ENCODE results near the gene DNAJB13.
A peak's percentile ranks its signal among the peaks of the same experiment; 100 is the strongest.

The DNAJB13 gene

GRCh38 chr11:73965076-73965763, 14.4 kb downstream of the DNAJB13 start:
- H3K27me3 ChIP-seq (ENCODE audit: control insufficient read depth in 2 of 2, insufficient read depth in 2 of 2, low read length in 2 of 2): peaks cover 0 to 2% of the 10 kb centered on the region in 2 donors
- no peak overlapping the region for H3K9ac ChIP-seq (ENCODE audit: low read depth in 1 of 2, low read length in 2 of 2)
- no peaks in the 10 kb centered on the region for H3K36me3 ChIP-seq (ENCODE audit: control insufficient read depth in 2 of 2, insufficient read depth in 2 of 2, low read length in 2 of 2)
- H3K27ac ChIP-seq (ENCODE audit: low read depth in 2 of 2, low read length in 2 of 2): no peak overlapping the region
- H3K9me3 ChIP-seq (ENCODE audit: control insufficient read depth in 2 of 2, low read length in 2 of 2): no peaks in the 10 kb centered on the region
- peaks cover 0 to 3% of the 10 kb centered on the region in 2 donors for H3K4me1 ChIP-seq (ENCODE audit: control insufficient read depth in 2 of 2, insufficient read depth in 2 of 2, low read length in 2 of 2)
- H3K4me3 ChIP-seq (ENCODE audit: low read length in 2 of 2): no peak overlapping the region

- Histone ChIP-seq H3K9ac (ENCODE audit: low read depth in 1 of 2, low read length in 2 of 2) (no peak overlapping the region), H3K27ac (ENCODE audit: low read depth in 2 of 2, low read length in 2 of 2) (no peak overlapping the region), H3K27me3 (ENCODE audit: control insufficient read depth in 2 of 2, insufficient read depth in 2 of 2, low read length in 2 of 2) (peaks cover 0 to 2% of the 10 kb centered on the region in 2 donors), H3K4me1 (ENCODE audit: control insufficient read depth in 2 of 2, insufficient read depth in 2 of 2, low read length in 2 of 2) (peaks cover 0 to 3% of the 10 kb centered on the region in 2 donors), H3K36me3 (ENCODE audit: control insufficient read depth in 2 of 2, insufficient read depth in 2 of 2, low read length in 2 of 2) (no peaks in the 10 kb centered on the region), H3K9me3 (ENCODE audit: control insufficient read depth in 2 of 2, low read length in 2 of 2) (no peaks in the 10 kb centered on the region), H3K4me3 (ENCODE audit: low read length in 2 of 2) (no peak overlapping the region)
Observed at GRCh38 chr11:73965764-73966121, 14.9 kb downstream of the DNAJB13 start.

GRCh38 chr11:73968356-73968966, 17.6 kb downstream of the DNAJB13 start:
- no peaks in the 10 kb centered on the region for H3K9me3 ChIP-seq (ENCODE audit: control insufficient read depth in 2 of 2, low read length in 2 of 2)
- H3K4me1 ChIP-seq (ENCODE audit: control insufficient read depth in 2 of 2, insufficient read depth in 2 of 2, low read length in 2 of 2): peaks cover 8 to 12% of the 10 kb centered on the region in 2 donors
- H3K4me3 ChIP-seq (ENCODE audit: low read length in 2 of 2): no peak overlapping the region
- H3K27me3 ChIP-seq (ENCODE audit: control insufficient read depth in 2 of 2, insufficient read depth in 2 of 2, low read length in 2 of 2): peaks cover 0 to 2% of the 10 kb centered on the region in 2 donors
- H3K27ac ChIP-seq (ENCODE audit: low read depth in 2 of 2, low read length in 2 of 2): no peak overlapping the region
- H3K36me3 ChIP-seq (ENCODE audit: control insufficient read depth in 2 of 2, insufficient read depth in 2 of 2, low read length in 2 of 2): no peaks in the 10 kb centered on the region
- H3K9ac ChIP-seq (ENCODE audit: low read depth in 1 of 2, low read length in 2 of 2): no peak overlapping the region

GRCh38 chr11:73969091-73969490, 18.3 kb downstream of the DNAJB13 start:
- Histone ChIP-seq H3K4me3 (ENCODE audit: low read length in 2 of 2) (no peak overlapping the region), H3K9me3 (ENCODE audit: control insufficient read depth in 2 of 2, low read length in 2 of 2) (no peaks in the 10 kb centered on the region), H3K27ac (ENCODE audit: low read depth in 2 of 2, low read length in 2 of 2) (no peak overlapping the region), H3K4me1 (ENCODE audit: control insufficient read depth in 2 of 2, insufficient read depth in 2 of 2, low read length in 2 of 2) (peaks cover 13 to 17% of the 10 kb centered on the region in 2 donors), H3K9ac (ENCODE audit: low read depth in 1 of 2, low read length in 2 of 2) (no peak overlapping the region), H3K27me3 (ENCODE audit: control insufficient read depth in 2 of 2, insufficient read depth in 2 of 2, low read length in 2 of 2) (no peaks in the 10 kb centered on the region), H3K36me3 (ENCODE audit: control insufficient read depth in 2 of 2, insufficient read depth in 2 of 2, low read length in 2 of 2) (no peaks in the 10 kb centered on the region)

GRCh38 chr11:73969991-73970800, 19.4 kb downstream of the DNAJB13 start:
- Histone ChIP-seq H3K36me3 (ENCODE audit: control insufficient read depth in 2 of 2, insufficient read depth in 2 of 2, low read length in 2 of 2) (peaks cover 3 to 8% of the 10 kb centered on the region in 2 donors), H3K27ac (ENCODE audit: low read depth in 2 of 2, low read length in 2 of 2) (no peak overlapping the region), H3K4me1 (ENCODE audit: control insufficient read depth in 2 of 2, insufficient read depth in 2 of 2, low read length in 2 of 2) (peaks cover 17 to 20% of the 10 kb centered on the region in 2 donors), H3K9ac (ENCODE audit: low read depth in 1 of 2, low read length in 2 of 2) (no peak overlapping the region), H3K27me3 (ENCODE audit: control insufficient read depth in 2 of 2, insufficient read depth in 2 of 2, low read length in 2 of 2) (no peaks in the 10 kb centered on the region), H3K4me3 (ENCODE audit: low read length in 2 of 2) (no peak overlapping the region), H3K9me3 (ENCODE audit: control insufficient read depth in 2 of 2, low read length in 2 of 2) (no peaks in the 10 kb centered on the region)

GRCh38 chr11:73971175-73971719, 20.4 kb downstream of the DNAJB13 start:
- Histone ChIP-seq H3K9ac (ENCODE audit: low read depth in 1 of 2, low read length in 2 of 2) (no peak overlapping the region), H3K36me3 (ENCODE audit: control insufficient read depth in 2 of 2, insufficient read depth in 2 of 2, low read length in 2 of 2) (peaks cover 11 to 18% of the 10 kb centered on the region in 2 donors), H3K4me1 (ENCODE audit: control insufficient read depth in 2 of 2, insufficient read depth in 2 of 2, low read length in 2 of 2) (peaks cover 17 to 20% of the 10 kb centered on the region in 2 donors), H3K4me3 (ENCODE audit: low read length in 2 of 2) (no peak overlapping the region), H3K27me3 (ENCODE audit: control insufficient read depth in 2 of 2, insufficient read depth in 2 of 2, low read length in 2 of 2) (no peaks in the 10 kb centered on the region), H3K9me3 (ENCODE audit: control insufficient read depth in 2 of 2, low read length in 2 of 2) (no peaks in the 10 kb centered on the region), H3K27ac (ENCODE audit: low read depth in 2 of 2, low read length in 2 of 2) (no peak overlapping the region)

- Histone ChIP-seq H3K27ac (ENCODE audit: low read depth in 2 of 2, low read length in 2 of 2) (no peak overlapping the region), H3K4me1 (ENCODE audit: control insufficient read depth in 2 of 2, insufficient read depth in 2 of 2, low read length in 2 of 2) (peaks cover 17 to 20% of the 10 kb centered on the region in 2 donors)
Observed at GRCh38 chr11:73972187-73972586, 21.4 kb downstream of the DNAJB13 start.

GRCh38 chr11:73972620-73973449, 22.0 kb downstream of the DNAJB13 start:
- H3K36me3 ChIP-seq (ENCODE audit: control insufficient read depth in 2 of 2, insufficient read depth in 2 of 2, low read length in 2 of 2): peaks cover 27 to 34% of the 10 kb centered on the region in 2 donors
- H3K4me1 ChIP-seq (ENCODE audit: control insufficient read depth in 2 of 2, insufficient read depth in 2 of 2, low read length in 2 of 2): peaks cover 20% of the 10 kb centered on the region in 2 donors
- H3K9ac ChIP-seq (ENCODE audit: low read depth in 1 of 2, low read length in 2 of 2): no peak overlapping the region
- no peak overlapping the region for H3K4me3 ChIP-seq (ENCODE audit: low read length in 2 of 2)
- no peaks in the 10 kb centered on the region for H3K9me3 ChIP-seq (ENCODE audit: control insufficient read depth in 2 of 2, low read length in 2 of 2)
- H3K27ac ChIP-seq (ENCODE audit: low read depth in 2 of 2, low read length in 2 of 2): peak overlapping the region in 1 of 2 donors; percentile 3
- H3K27me3 ChIP-seq (ENCODE audit: control insufficient read depth in 2 of 2, insufficient read depth in 2 of 2, low read length in 2 of 2): no peaks in the 10 kb centered on the region

More at GRCh38 chr11:73972187-73972586, 21.4 kb downstream of the DNAJB13 start:
- Histone ChIP-seq H3K4me3 (ENCODE audit: low read length in 2 of 2) (no peak overlapping the region), H3K27me3 (ENCODE audit: control insufficient read depth in 2 of 2, insufficient read depth in 2 of 2, low read length in 2 of 2) (no peaks in the 10 kb centered on the region), H3K9ac (ENCODE audit: low read depth in 1 of 2, low read length in 2 of 2) (no peak overlapping the region), H3K9me3 (ENCODE audit: control insufficient read depth in 2 of 2, low read length in 2 of 2) (no peaks in the 10 kb centered on the region), H3K36me3 (ENCODE audit: control insufficient read depth in 2 of 2, insufficient read depth in 2 of 2, low read length in 2 of 2) (peaks cover 20 to 28% of the 10 kb centered on the region in 2 donors)

- H3K27me3 ChIP-seq (ENCODE audit: control insufficient read depth in 2 of 2, insufficient read depth in 2 of 2, low read length in 2 of 2): no peaks in the 10 kb centered on the region
- peaks cover 33 to 41% of the 10 kb centered on the region in 2 donors for H3K36me3 ChIP-seq (ENCODE audit: control insufficient read depth in 2 of 2, insufficient read depth in 2 of 2, low read length in 2 of 2)
- H3K27ac ChIP-seq (ENCODE audit: low read depth in 2 of 2, low read length in 2 of 2): peak overlapping the region in 1 of 2 donors; percentile 43
- H3K9me3 ChIP-seq (ENCODE audit: control insufficient read depth in 2 of 2, low read length in 2 of 2): no peaks in the 10 kb centered on the region
- peaks cover 27 to 32% of the 10 kb centered on the region in 2 donors for H3K4me1 ChIP-seq (ENCODE audit: control insufficient read depth in 2 of 2, insufficient read depth in 2 of 2, low read length in 2 of 2)
- H3K9ac ChIP-seq (ENCODE audit: low read depth in 1 of 2, low read length in 2 of 2): no peak overlapping the region
- no peak overlapping the region for H3K4me3 ChIP-seq (ENCODE audit: low read length in 2 of 2)
Observed at GRCh38 chr11:73974604-73975478, 24.0 kb downstream of the DNAJB13 start.

Measured in mucosa of rectum (tissue), 2 donors.